ENCODE data around the gene TAC4.

The TAC4 gene

GRCh38 chr17:49843774-49844350 lies 4.0 kb downstream of the TAC4 start:
- H3K4me2 ChIP-seq (ENCODE audit: insufficient read depth, low read length) = no peak overlapping the region
- H2AFZ ChIP-seq (ENCODE audit: low read depth, low read length) = no peak overlapping the region
- 0 out of 2 replicates have a peak, but pooled peaks cover 3% of the 10 kb centered on the region for H4K20me1 ChIP-seq (ENCODE audit: insufficient read depth, low read length)
- no peaks in the 10 kb centered on the region for H3K36me3 ChIP-seq (ENCODE audit: insufficient read depth, low read length)
- H3K27ac ChIP-seq (ENCODE audit: low read length) = no peak overlapping the region
- TF ChIP-seq CTCF (IDR thresholded peaks at IDR 0.05; ENCODE audit: borderline replicate concordance, extremely low read depth, low read length, poor library complexity, severe bottlenecking) (peak; percentile 38), EZH2 (IDR thresholded peaks at IDR 0.05; ENCODE audit: borderline replicate concordance, low read depth, low read length, severe bottlenecking) (no peak)
- no peaks in the 10 kb centered on the region for H3K4me1 ChIP-seq (ENCODE audit: insufficient read depth, low read length)
- H3K9me3 ChIP-seq (ENCODE audit: insufficient read depth, low read length, severe bottlenecking) = no peaks in the 10 kb centered on the region
- DNase-seq = peak; percentile 22
- no peak overlapping the region for H3K4me3 ChIP-seq (ENCODE audit: low read depth in 1 of 2, low read length in 2 of 2)
- no peaks in the 10 kb centered on the region for H3K27me3 ChIP-seq (ENCODE audit: insufficient read depth, low read length, poor library complexity)
- ATAC-seq (ENCODE audit: insufficient read depth, low read depth) = 0 out of 3 replicates have a peak, but pooled peaks have one; percentile 48
- H3K9ac ChIP-seq (ENCODE audit: low read depth, low read length) = no peak overlapping the region
- no peaks in the 10 kb centered on the region for H3K79me2 ChIP-seq (ENCODE audit: insufficient read depth, low read length)

GRCh38 chr17:49842846-49843245 lies 5.0 kb downstream of the TAC4 start:
- Histone ChIP-seq H3K4me3 (ENCODE audit: low read depth in 1 of 2, low read length in 2 of 2) (no peak overlapping the region), H2AFZ (ENCODE audit: low read depth, low read length) (no peak overlapping the region), H3K9me3 (ENCODE audit: insufficient read depth, low read length, severe bottlenecking) (no peaks in the 10 kb centered on the region), H4K20me1 (ENCODE audit: insufficient read depth, low read length) (0 out of 2 replicates have a peak, but pooled peaks cover 3% of the 10 kb centered on the region), H3K27ac (ENCODE audit: low read length) (no peak overlapping the region), H3K79me2 (ENCODE audit: insufficient read depth, low read length) (no peaks in the 10 kb centered on the region), H3K27me3 (ENCODE audit: insufficient read depth, low read length, poor library complexity) (no peaks in the 10 kb centered on the region), H3K36me3 (ENCODE audit: insufficient read depth, low read length) (no peaks in the 10 kb centered on the region), H3K9ac (ENCODE audit: low read depth, low read length) (no peak overlapping the region), H3K4me1 (ENCODE audit: insufficient read depth, low read length) (no peaks in the 10 kb centered on the region), H3K4me2 (ENCODE audit: insufficient read depth, low read length) (no peak overlapping the region)
- DNase-seq = no peak
- ATAC-seq (ENCODE audit: insufficient read depth, low read depth) = no peak
- no peak for TF ChIP-seq EZH2 (IDR thresholded peaks at IDR 0.05; ENCODE audit: borderline replicate concordance, low read depth, low read length, severe bottlenecking)
- TF ChIP-seq CTCF (IDR thresholded peaks at IDR 0.05; ENCODE audit: borderline replicate concordance, extremely low read depth, low read length, poor library complexity, severe bottlenecking) = no peak

- H3K79me2 ChIP-seq (ENCODE audit: insufficient read depth, low read length) = no peaks in the 10 kb centered on the region
- no peaks in the 10 kb centered on the region for H3K27me3 ChIP-seq (ENCODE audit: insufficient read depth, low read length, poor library complexity)
- H3K4me1 ChIP-seq (ENCODE audit: insufficient read depth, low read length) = no peaks in the 10 kb centered on the region
- no peak overlapping the region for H3K27ac ChIP-seq (ENCODE audit: low read length)
- no peak overlapping the region for H3K9ac ChIP-seq (ENCODE audit: low read depth, low read length)
- TF ChIP-seq EZH2 (IDR thresholded peaks at IDR 0.05; ENCODE audit: borderline replicate concordance, low read depth, low read length, severe bottlenecking) = no peak
- no peak for TF ChIP-seq CTCF (IDR thresholded peaks at IDR 0.05; ENCODE audit: borderline replicate concordance, extremely low read depth, low read length, poor library complexity, severe bottlenecking)
- H2AFZ ChIP-seq (ENCODE audit: low read depth, low read length) = no peak overlapping the region
- H4K20me1 ChIP-seq (ENCODE audit: insufficient read depth, low read length) = 0 out of 2 replicates have a peak, but pooled peaks cover 3% of the 10 kb centered on the region
- no peaks in the 10 kb centered on the region for H3K36me3 ChIP-seq (ENCODE audit: insufficient read depth, low read length)
- ATAC-seq (ENCODE audit: insufficient read depth, low read depth) (no peak), DNase-seq (no peak)
- H3K9me3 ChIP-seq (ENCODE audit: insufficient read depth, low read length, severe bottlenecking) = no peaks in the 10 kb centered on the region
- H3K4me2 ChIP-seq (ENCODE audit: insufficient read depth, low read length) = no peak overlapping the region
- no peak overlapping the region for H3K4me3 ChIP-seq (ENCODE audit: low read depth in 1 of 2, low read length in 2 of 2)
These were observed 5.5 kb downstream of the TAC4 start for GRCh38 chr17:49842371-49842770.
